Measurements from ENCODE around the gene APC. TPM values are rescaled to one million over a fixed set of nuclear protein-coding genes. Genes with fewer than 3 reads are reported as not detected.

The APC gene
- total and polyA plus RNA-seq, 2 donors from 2014 or later: 2.7 to 44.9 TPM

- TF ChIP-seq CTCF (IDR thresholded peaks at IDR 0.05; ENCODE audit: borderline replicate concordance, extremely low read depth, insufficient read depth): no peak
- Histone ChIP-seq H3K27me3 (ENCODE audit: control insufficient read depth, insufficient read depth, low read length) (no peaks in the 10 kb centered on the region), H3K4me3 (ENCODE audit: low read length in 3 of 3) (peak overlapping the region; percentile 88 to 93 (median 89)), H3K36me3 (ENCODE audit: control insufficient read depth in 2 of 3, insufficient read depth in 3 of 3, low read length in 3 of 3) (no peaks in the 10 kb centered on the region), H3K9ac (ENCODE audit: low read length in 3 of 3) (peak overlapping the region in 2 of 3 donors; percentile 75 to 76), H3K4me1 (ENCODE audit: control insufficient read depth in 2 of 3, insufficient read depth in 2 of 3, low read depth in 1 of 3, low read length in 3 of 3) (peaks cover 0 to 9% (median 2%) of the 10 kb centered on the region in 3 donors), H3K27ac (ENCODE audit: low read depth in 2 of 2, low read length in 2 of 2) (peak overlapping the region in 1 of 2 donors; percentile 57), H3K9me3 (ENCODE audit: control insufficient read depth in 2 of 3, insufficient read depth in 1 of 3, low read length in 3 of 3) (no peaks in the 10 kb centered on the region)
- intact Hi-C loops (cut with DNase I): no loop called here
- DNase-seq: peak in 2 of 5 donors; percentile 39 to 55
- FAIRE-seq: no peak
Measured at GRCh38 chr5:112738191-112738560, 491 bp downstream of the APC start.

GRCh38 chr5:112742424-112742823, 4.7 kb downstream of the APC start:
- intact Hi-C loops (cut with DNase I): no loop called here
- Histone ChIP-seq H3K36me3 (ENCODE audit: control insufficient read depth in 2 of 3, insufficient read depth in 3 of 3, low read length in 3 of 3) (peaks cover 0 to 2% (median 0%) of the 10 kb centered on the region in 3 donors), H3K4me1 (ENCODE audit: control insufficient read depth in 2 of 3, insufficient read depth in 2 of 3, low read depth in 1 of 3, low read length in 3 of 3) (peaks cover 0 to 9% (median 2%) of the 10 kb centered on the region in 3 donors), H3K9ac (ENCODE audit: low read length in 3 of 3) (no peak overlapping the region), H3K27ac (ENCODE audit: low read depth in 2 of 2, low read length in 2 of 2) (no peak overlapping the region), H3K27me3 (ENCODE audit: control insufficient read depth, insufficient read depth, low read length) (no peaks in the 10 kb centered on the region), H3K9me3 (ENCODE audit: control insufficient read depth in 2 of 3, insufficient read depth in 1 of 3, low read length in 3 of 3) (no peaks in the 10 kb centered on the region), H3K4me3 (ENCODE audit: low read length in 3 of 3) (no peak overlapping the region)
- DNase-seq: peak in 1 of 5 donors; percentile 23
- FAIRE-seq: no peak
- no peak for TF ChIP-seq CTCF (IDR thresholded peaks at IDR 0.05; ENCODE audit: borderline replicate concordance, extremely low read depth, insufficient read depth)

- H3K36me3 ChIP-seq (ENCODE audit: control insufficient read depth in 2 of 3, insufficient read depth in 3 of 3, low read length in 3 of 3): peaks cover 0 to 2% (median 0%) of the 10 kb centered on the region in 3 donors
- DNase-seq: no peak
- H3K4me1 ChIP-seq (ENCODE audit: control insufficient read depth in 2 of 3, insufficient read depth in 2 of 3, low read depth in 1 of 3, low read length in 3 of 3): peaks cover 0 to 3% (median 0%) of the 10 kb centered on the region in 3 donors
- no peak overlapping the region for H3K9ac ChIP-seq (ENCODE audit: low read length in 3 of 3)
- no peak for TF ChIP-seq CTCF (IDR thresholded peaks at IDR 0.05; ENCODE audit: borderline replicate concordance, extremely low read depth, insufficient read depth)
- intact Hi-C loops (cut with DNase I): no loop called here
- H3K27me3 ChIP-seq (ENCODE audit: control insufficient read depth, insufficient read depth, low read length): no peaks in the 10 kb centered on the region
- no peak overlapping the region for H3K4me3 ChIP-seq (ENCODE audit: low read length in 3 of 3)
- no peak overlapping the region for H3K27ac ChIP-seq (ENCODE audit: low read depth in 2 of 2, low read length in 2 of 2)
- FAIRE-seq: no peak
- H3K9me3 ChIP-seq (ENCODE audit: control insufficient read depth in 2 of 3, insufficient read depth in 1 of 3, low read length in 3 of 3): no peaks in the 10 kb centered on the region
Measured at GRCh38 chr5:112743631-112744030, 5.9 kb downstream of the APC start.

- Histone ChIP-seq H3K36me3 (ENCODE audit: control insufficient read depth in 2 of 3, insufficient read depth in 3 of 3, low read length in 3 of 3) (no peaks in the 10 kb centered on the region), H3K27me3 (ENCODE audit: control insufficient read depth, insufficient read depth, low read length) (no peaks in the 10 kb centered on the region), H3K4me3 (ENCODE audit: low read length in 3 of 3) (no peak overlapping the region), H3K9ac (ENCODE audit: low read length in 3 of 3) (no peak overlapping the region), H3K9me3 (ENCODE audit: control insufficient read depth in 2 of 3, insufficient read depth in 1 of 3, low read length in 3 of 3) (no peaks in the 10 kb centered on the region), H3K27ac (ENCODE audit: low read depth in 2 of 2, low read length in 2 of 2) (no peak overlapping the region), H3K4me1 (ENCODE audit: control insufficient read depth in 2 of 3, insufficient read depth in 2 of 3, low read depth in 1 of 3, low read length in 3 of 3) (no peaks in the 10 kb centered on the region)
- no peak for TF ChIP-seq CTCF (IDR thresholded peaks at IDR 0.05; ENCODE audit: borderline replicate concordance, extremely low read depth, insufficient read depth)
- intact Hi-C loops (cut with DNase I): no loop called here
- DNase-seq: no peak
- no peak for FAIRE-seq
Measured at GRCh38 chr5:112752335-112752734, 14.7 kb downstream of the APC start.
